Measurements from ENCODE around the gene NKD1.

- TF ChIP-seq, protein P1, sequence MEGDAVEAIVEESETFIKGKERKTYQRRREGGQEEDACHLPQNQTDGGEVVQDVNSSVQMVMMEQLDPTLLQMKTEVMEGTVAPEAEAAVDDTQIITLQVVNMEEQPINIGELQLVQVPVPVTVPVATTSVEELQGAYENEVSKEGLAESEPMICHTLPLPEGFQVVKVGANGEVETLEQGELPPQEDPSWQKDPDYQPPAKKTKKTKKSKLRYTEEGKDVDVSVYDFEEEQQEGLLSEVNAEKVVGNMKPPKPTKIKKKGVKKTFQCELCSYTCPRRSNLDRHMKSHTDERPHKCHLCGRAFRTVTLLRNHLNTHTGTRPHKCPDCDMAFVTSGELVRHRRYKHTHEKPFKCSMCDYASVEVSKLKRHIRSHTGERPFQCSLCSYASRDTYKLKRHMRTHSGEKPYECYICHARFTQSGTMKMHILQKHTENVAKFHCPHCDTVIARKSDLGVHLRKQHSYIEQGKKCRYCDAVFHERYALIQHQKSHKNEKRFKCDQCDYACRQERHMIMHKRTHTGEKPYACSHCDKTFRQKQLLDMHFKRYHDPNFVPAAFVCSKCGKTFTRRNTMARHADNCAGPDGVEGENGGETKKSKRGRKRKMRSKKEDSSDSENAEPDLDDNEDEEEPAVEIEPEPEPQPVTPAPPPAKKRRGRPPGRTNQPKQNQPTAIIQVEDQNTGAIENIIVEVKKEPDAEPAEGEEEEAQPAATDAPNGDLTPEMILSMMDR (IDR thresholded peaks at IDR 0.05), result no peak
- TF ChIP-seq POLR2A (IDR thresholded peaks at IDR 0.05) (no peak), EP300 (IDR thresholded peaks at IDR 0.05) (no peak)
These were observed 139.9 kb downstream of the NKD1 start for GRCh38 chr16:50688083-50688482.

All from stomach (tissue), 4 donors.